Chondrocyte (in vitro differentiated cells): Measurements from ENCODE around the gene ARRDC2. TPM values are rescaled to one million over a fixed set of nuclear protein-coding genes. Genes with fewer than 3 reads are reported as not detected.

Experiments used
- DNase-seq: peaks from one replicate; pipeline ENCODE4 v3.0.0; 2021; ENCODE audit warnings: mixed read lengths, low spot score
- H3K27ac Mint-ChIP-seq: one replicate; pipeline ENCODE4 v1.8.0; 2021; ENCODE audit warnings: mild to moderate bottlenecking, moderate library complexity, mixed read lengths; ENCODE audit not compliant: unreplicated experiment
- H3K27me3 Mint-ChIP-seq: 2 replicates; pipeline ENCODE4 v1.8.0; 2021; ENCODE audit warnings: low read depth, mixed read lengths
- H3K36me3 Mint-ChIP-seq: 2 replicates; pipeline ENCODE4 v1.8.0; 2021; ENCODE audit warnings: low read depth, mixed read lengths
- H3K4me1 Mint-ChIP-seq: 2 replicates; pipeline ENCODE4 v1.8.0; 2021; ENCODE audit warnings: low read depth, mild to moderate bottlenecking, mixed read lengths
- H3K4me3 Mint-ChIP-seq: one replicate; pipeline ENCODE4 v1.8.0; 2021; ENCODE audit warnings: mild to moderate bottlenecking, moderate library complexity, mixed read lengths; ENCODE audit not compliant: unreplicated experiment
- H3K9me3 Mint-ChIP-seq: 2 replicates; pipeline ENCODE4 v1.8.0; 2021; ENCODE audit warnings: low read depth, mixed read lengths
- CTCF ChIP-seq: fragments of 200-600 bp; sonication (generic); IDR thresholded peaks from 2 replicates; pipeline ENCODE4 v1.5.0; 2021; ENCODE audit warnings: antibody characterized with exemption, mild to moderate bottlenecking, moderate library complexity
- total RNA-seq: library from RNA; stranded (reverse); gene quantifications from 3 replicates; pipeline ENCODE4 v1.2.1, GENCODE V29; 2021

The ARRDC2 gene
- total RNA-seq, 1 donor from 2014 or later, result 19.8 TPM

- TF ChIP-seq CTCF, result no peak
- no peaks in the 10 kb centered on the region for H3K27me3 Mint-ChIP-seq
- peak overlapping the region; percentile 78 for H3K27ac Mint-ChIP-seq
- no peaks in the 10 kb centered on the region for H3K36me3 Mint-ChIP-seq
- no peak for DNase-seq
- peaks cover 26% of the 10 kb centered on the region for H3K4me1 Mint-ChIP-seq
- no peaks in the 10 kb centered on the region for H3K9me3 Mint-ChIP-seq
- H3K4me3 Mint-ChIP-seq, result no peak overlapping the region
Observed at GRCh38 chr19:18057557-18057956, 49.6 kb downstream of the ARRDC2 start.

DNA sequence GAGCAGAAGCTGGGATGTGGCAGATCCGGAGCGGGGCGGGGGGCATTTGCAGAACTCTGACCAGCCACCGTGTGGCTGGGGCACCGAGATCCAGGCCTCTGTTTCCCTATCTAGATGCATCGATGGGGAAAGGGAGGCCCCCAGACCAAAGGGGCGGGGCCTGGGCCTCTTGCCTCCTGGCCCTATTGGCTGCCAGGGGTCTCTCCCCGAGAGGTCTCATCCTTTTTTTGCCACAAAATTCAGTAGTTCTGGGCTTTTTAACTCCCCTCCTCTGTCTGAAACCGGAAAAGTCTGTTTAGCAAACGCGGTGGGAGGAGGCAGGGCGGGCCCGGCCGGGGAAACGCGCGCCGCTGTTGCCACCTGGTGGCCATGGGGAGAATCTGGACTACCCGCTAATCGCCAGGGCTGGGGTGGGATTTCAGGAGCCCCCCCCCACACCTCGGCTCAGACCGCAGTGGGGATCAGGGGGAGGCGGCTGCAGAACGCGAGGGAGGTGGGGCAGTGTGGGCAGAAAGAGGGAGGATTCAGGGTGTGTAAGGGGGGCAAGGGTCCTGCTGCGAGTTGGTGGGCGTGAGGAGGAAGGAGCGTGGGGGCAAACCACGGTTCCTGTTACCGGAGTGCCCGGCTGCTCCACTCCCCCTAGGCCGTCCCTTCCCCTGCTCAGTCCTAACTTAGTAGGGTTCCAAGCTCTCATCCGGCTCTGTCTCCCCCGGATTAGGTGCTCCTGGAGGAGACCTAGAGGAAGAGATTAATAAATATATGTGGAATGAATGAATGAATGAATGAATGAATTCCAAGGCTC lies 50.4 kb downstream of the ARRDC2 start:
- peaks cover 18% of the 10 kb centered on the region for H3K4me1 Mint-ChIP-seq
- no peaks in the 10 kb centered on the region for H3K9me3 Mint-ChIP-seq
- peak; percentile 99 for TF ChIP-seq CTCF
- no peaks in the 10 kb centered on the region for H3K36me3 Mint-ChIP-seq
- peaks cover 2% of the 10 kb centered on the region for H3K27me3 Mint-ChIP-seq
- DNase-seq, result no peak
- H3K4me3 Mint-ChIP-seq, result peak overlapping the region; percentile 58
- peak overlapping the region; percentile 78 for H3K27ac Mint-ChIP-seq

- H3K9me3 Mint-ChIP-seq, result no peaks in the 10 kb centered on the region
- peaks cover 11% of the 10 kb centered on the region for H3K4me1 Mint-ChIP-seq
- H3K36me3 Mint-ChIP-seq, result no peaks in the 10 kb centered on the region
- no peak for DNase-seq
- no peak overlapping the region for H3K27ac Mint-ChIP-seq
- no peak overlapping the region for H3K4me3 Mint-ChIP-seq
- no peak for TF ChIP-seq CTCF
- H3K27me3 Mint-ChIP-seq, result peaks cover 2% of the 10 kb centered on the region
Observed at GRCh38 chr19:18059297-18059696, 51.3 kb downstream of the ARRDC2 start.

GRCh38 chr19:18059902-18060301 lies 51.9 kb downstream of the ARRDC2 start:
- Mint-ChIP-seq H3K27me3 (peaks cover 2% of the 10 kb centered on the region), H3K27ac (no peak overlapping the region), H3K4me3 (no peak overlapping the region), H3K9me3 (no peaks in the 10 kb centered on the region), H3K36me3 (no peaks in the 10 kb centered on the region), H3K4me1 (peaks cover 11% of the 10 kb centered on the region)
- DNase-seq, result no peak
- TF ChIP-seq CTCF, result no peak

DNA sequence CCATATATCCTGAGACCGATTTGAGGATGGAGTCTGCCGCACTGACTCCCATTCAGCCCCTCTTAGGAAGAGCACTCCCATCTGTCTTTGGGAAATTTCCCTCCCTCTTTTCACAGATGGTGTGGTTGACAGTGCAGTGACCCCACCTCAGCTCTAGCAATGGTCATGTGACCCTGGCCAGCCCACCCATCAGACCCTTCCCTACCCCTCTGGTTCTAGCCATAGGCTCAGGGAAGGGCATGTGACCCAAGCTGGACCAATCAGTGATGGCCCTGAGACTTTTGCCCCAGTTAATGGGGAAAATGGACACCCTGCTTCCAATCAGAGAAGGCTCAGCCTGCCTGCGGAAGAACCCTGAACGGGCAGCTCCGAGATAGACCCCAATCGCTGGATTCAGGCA lies 52.5 kb downstream of the ARRDC2 start:
- Mint-ChIP-seq H3K27me3 (peaks cover 2% of the 10 kb centered on the region), H3K27ac (no peak overlapping the region), H3K36me3 (no peaks in the 10 kb centered on the region), H3K4me3 (no peak overlapping the region), H3K9me3 (no peaks in the 10 kb centered on the region), H3K4me1 (peaks cover 11% of the 10 kb centered on the region)
- TF ChIP-seq CTCF, result no peak
- DNase-seq, result no peak
